ENCODE measurements around the gene BCAS3.

DNA sequence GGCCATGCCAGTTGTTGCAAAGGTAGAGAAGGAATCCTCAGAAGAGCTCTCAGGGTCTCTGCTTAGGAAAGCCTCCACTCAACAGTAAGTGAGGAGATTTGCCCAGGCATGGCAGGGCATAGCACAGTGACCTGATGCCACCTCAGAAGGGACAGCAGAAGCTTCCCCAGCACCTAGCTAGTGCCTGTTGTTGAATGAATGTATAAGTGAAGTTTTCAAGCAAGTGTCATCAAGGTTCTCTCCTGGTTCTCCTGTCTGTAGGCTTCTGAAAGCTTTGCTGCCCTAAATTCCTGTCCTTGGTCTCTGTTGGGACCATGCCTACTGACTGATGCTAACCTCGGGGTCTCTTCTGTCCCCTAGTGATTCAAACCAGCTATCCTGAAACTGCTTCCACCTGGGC is 607.1 kb downstream of the BCAS3 start:
- TF ChIP-seq POLR2A (IDR thresholded peaks at IDR 0.05): no peak
- TF ChIP-seq CTCF (IDR thresholded peaks at IDR 0.05): no peak
- TF ChIP-seq POLR2AphosphoS5 (IDR thresholded peaks at IDR 0.05): no peak

Measured in transverse colon (tissue), 4 donors.